Measurements from ENCODE around the gene LRRC40.
"Not testable (repeated sequence)": the region's sequence is repeated elsewhere in the genome, so short reads cannot be mapped to it uniquely, and the experiment has no call there.

Gene LRRC40

DNA sequence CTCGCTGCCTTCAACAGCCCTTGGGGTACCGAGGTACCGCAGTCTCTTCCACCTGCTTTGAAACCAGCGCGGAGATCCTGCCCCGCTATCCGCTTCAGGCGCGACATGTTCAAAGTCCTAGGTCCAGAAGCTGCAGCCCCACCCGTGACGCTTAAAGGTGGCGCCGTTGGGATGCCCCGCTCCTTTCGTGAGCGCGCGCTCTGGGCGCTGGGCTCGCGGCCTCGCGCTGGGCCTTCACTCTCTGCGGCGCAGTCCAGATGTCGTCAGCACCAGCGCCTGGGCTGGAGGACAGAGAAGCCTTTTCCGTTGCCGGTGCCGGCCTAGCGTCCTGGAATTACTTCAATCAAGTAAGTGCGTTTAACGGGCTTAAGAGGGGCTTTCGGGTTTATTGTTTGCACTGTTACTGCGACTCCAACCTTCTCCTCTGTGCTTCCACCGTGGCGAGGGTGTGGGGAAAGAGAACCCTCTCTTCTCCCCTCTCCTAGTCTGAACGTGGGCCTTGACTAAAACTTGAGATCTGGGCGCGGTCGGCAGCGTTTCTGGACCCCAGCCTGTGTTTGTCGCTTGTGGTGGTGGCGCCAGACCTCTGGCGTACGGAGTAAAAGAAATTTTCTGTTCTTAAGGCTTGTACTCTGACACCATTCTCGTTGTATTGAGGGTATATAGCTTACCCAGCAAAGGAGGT is at the start of gene LRRC40:
LRRC40 (minus strand) TSS at position 146 of the 685 bp plus-strand sequence; CDS start at position 107, 39 bp downstream.
- in situ Hi-C loops (cut with MboI; ENCODE audit: low sequenced_read_pairs) = no loop called here

DNA sequence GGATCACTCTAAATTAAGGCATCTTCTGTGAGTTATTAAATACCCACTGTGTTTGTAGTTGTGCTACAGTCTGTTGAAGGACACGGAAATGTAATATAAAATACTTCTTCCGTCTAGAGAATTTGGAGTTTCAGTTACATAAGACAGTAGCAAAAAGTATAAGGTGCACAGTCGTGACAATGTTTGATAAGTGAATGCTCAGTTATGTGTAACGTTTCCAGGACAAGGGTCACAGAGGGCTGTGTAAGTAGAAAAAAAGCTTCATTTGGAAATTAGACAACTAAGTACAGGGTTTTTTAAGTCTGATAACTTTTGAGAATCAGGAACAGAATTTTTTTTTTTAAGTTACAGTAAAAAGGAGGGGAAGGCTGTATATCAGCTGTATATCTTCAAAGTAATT is 43.4 kb upstream of the LRRC40 start:
- in situ Hi-C loops (cut with MboI; ENCODE audit: low sequenced_read_pairs) = no loop called here

- in situ Hi-C loops (cut with MboI; ENCODE audit: low sequenced_read_pairs) = no loop called here
Measured at GRCh38 chr1:70247768-70248167, 42.4 kb upstream of the LRRC40 start.

DNA sequence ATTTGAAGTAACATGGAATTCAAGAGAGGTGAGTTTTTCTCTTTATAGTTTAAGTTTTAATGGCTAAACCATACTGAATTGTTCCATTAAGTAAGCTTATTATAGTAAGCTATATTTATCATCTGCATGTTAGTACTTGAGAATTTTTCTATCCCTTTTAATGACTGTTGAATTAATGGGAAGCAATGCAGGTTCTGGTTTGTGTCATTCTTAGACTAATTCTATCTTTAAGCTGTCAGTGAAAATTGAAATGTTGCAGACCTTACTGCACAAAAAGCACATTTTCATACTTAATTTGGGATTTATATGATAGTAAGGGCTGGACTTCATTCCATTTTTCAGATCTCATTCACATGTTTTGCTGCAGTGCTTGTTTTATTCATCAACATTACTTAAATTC is 41.7 kb upstream of the LRRC40 start:
- in situ Hi-C loops (cut with MboI; ENCODE audit: low sequenced_read_pairs) = no loop called here

DNA sequence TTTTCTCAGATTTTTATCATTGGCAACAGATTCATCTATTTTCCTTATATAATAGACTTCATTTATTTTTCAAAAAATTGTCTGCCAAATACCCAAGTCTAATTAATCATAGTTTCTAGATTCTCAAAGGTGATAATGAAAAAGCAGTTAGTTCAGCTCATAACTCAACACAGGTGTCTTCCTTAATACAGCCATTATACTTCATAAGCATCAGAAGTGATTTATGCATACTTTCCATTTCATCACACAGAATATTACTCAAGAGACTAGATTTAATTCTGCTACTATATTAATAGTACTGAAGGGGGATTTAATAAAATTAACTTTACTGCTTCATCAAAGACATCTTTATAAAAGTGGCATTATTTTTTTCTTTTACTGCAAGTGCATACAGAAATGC is 34.6 kb upstream of the LRRC40 start:
- in situ Hi-C loops (cut with MboI; ENCODE audit: low sequenced_read_pairs) = no loop called here

DNA sequence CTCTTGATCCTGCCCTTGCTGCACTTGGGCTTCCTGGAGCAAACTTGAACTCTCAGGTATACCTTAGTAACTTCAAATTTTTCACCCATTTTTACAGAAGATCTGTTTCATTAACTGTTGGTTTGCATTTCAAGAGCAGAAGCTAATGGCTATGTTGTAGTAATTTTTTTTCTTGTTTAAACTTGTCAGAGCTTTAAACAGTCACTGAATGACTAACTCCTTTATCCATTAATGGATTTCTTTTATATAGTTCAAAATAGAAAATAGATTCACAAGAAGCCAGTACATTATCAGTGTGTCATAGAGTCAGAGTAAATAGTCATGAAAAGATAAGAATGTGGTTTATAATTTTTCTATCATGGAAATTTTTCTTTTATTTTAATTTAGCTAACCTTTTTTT is 29.4 kb upstream of the LRRC40 start:
- in situ Hi-C loops (cut with MboI; ENCODE audit: low sequenced_read_pairs) = no loop called here

- in situ Hi-C loops (cut with MboI; ENCODE audit: low sequenced_read_pairs) = no loop called here
Measured at GRCh38 chr1:70231475-70231874, 26.1 kb upstream of the LRRC40 start.

- in situ Hi-C loops (cut with MboI; ENCODE audit: low sequenced_read_pairs) = no loop called here
Measured at GRCh38 chr1:70228670-70229069, 23.3 kb upstream of the LRRC40 start.

DNA sequence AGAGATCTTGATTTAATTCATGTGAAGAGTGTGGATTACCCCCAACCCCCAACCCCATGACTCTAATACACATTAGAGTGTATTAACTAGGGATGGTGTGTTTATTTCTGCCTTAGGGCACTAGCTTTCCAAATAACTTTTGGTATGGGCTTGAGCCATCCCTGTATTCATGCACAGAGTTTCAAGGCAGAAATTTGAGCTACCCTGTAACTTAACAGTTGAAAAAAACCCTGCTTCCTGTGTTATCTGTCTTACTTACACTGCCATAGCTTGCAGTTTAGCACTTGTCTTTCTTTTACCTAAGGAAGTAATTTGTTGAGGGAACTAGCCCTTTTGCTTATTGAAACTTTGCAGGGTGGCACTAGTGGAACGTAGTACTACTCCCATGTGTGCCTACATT is 22.1 kb upstream of the LRRC40 start:
- in situ Hi-C loops (cut with MboI; ENCODE audit: low sequenced_read_pairs) = no loop called here

DNA sequence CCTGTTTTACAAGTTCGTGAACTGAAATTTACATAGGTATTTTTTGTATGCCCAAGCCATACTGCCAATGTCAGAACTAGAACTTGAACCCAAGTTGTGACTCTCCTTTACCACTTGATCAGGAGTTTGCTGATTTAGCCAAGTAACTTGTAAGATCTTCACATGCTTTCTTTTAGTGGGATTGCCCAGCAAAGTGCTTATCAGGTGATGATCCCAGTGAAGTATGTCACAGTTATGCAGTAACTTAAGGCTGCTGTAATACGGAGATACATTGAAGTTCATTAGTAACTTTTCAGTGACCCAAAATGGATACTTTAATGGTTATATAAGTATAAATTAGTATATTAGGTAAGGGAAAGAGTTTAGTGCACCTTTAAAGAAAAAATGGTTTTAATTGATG is 19.6 kb upstream of the LRRC40 start:
- in situ Hi-C loops (cut with MboI; ENCODE audit: low sequenced_read_pairs) = no loop called here

DNA sequence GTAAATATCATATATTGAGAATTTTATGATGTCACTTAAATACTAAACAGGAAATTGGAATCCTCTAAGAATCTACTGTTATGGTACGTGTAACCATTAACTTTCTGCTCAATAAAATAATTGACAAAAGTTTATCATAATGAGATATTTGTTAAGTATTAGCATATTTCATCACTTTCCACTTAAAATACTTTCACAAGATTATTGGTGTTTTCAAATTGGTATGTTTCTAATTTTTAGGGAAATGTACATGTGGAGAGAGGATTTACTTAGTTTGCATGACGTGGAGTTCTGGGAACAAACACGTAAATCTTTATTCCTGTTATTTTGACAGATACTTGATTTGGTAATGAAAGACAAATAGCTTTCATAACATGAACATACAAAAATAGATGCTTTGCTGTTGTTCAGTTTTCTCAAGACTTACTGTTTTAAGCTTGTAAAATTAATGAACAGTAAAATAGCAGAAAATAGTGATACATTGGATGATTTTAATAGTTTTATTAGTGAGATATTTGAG is 17.4 kb upstream of the LRRC40 start:
- in situ Hi-C loops (cut with MboI; ENCODE audit: low sequenced_read_pairs) = no loop called here

- in situ Hi-C loops (cut with MboI; ENCODE audit: low sequenced_read_pairs) = no loop called here
Measured at GRCh38 chr1:70221238-70222121, 16.1 kb upstream of the LRRC40 start, which contains the start of gene SRSF11. Gene SRSF11 (plus strand): TSS chr1:70221380. CDS start chr1:70221637, 257 bp downstream.

GRCh38 chr1:70220517-70221237 is 15.3 kb upstream of the LRRC40 start:
- in situ Hi-C loops (cut with MboI; ENCODE audit: low sequenced_read_pairs) = no loop called here

- in situ Hi-C loops (cut with MboI; ENCODE audit: low sequenced_read_pairs) = no loop called here
Measured at GRCh38 chr1:70220015-70220414, 14.6 kb upstream of the LRRC40 start.

GRCh38 chr1:70211541-70211940 is 6.2 kb upstream of the LRRC40 start:
- in situ Hi-C loops (cut with MboI; ENCODE audit: low sequenced_read_pairs) = no loop called here

DNA sequence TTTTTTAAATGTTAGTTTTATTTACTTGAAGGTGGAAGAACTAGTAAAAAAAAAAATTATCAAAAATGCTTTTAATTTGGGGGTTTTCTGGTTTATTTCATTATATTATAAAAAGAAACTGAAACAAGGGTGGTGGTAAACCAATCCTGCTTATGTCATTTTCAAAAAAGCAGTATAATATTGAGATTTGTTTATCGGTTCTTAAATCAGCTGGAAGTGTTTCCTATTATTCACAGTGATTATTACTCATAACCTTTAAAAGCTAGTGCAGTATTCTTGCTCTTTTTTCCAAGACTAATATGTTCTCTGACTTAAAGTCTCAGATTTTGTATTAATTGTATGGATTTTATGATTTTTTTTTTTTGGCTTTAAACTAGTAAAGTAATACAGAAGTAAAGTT is 5.4 kb upstream of the LRRC40 start:
- in situ Hi-C loops (cut with MboI; ENCODE audit: low sequenced_read_pairs) = no loop called here

DNA sequence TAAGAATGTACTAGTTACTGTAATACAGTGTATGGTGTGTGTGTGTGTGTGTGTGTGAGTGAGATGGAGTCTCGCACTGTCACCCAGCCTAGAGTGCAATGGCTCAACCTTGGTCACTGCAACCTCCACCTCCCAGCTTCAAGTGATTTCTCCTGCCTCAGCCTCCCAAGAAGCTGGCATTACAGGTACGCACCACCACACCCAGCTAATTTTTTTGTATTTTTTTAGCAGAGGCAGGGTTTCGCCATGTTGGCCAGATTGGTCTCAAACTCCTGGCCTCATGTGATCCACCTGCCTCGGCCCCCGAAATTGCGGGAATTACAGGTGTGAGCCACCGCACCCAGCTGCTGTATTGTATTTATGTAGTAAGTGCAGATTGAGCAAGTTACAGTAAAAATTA is 2.9 kb upstream of the LRRC40 start:
- in situ Hi-C loops (cut with MboI; ENCODE audit: low sequenced_read_pairs) = no loop called here

DNA sequence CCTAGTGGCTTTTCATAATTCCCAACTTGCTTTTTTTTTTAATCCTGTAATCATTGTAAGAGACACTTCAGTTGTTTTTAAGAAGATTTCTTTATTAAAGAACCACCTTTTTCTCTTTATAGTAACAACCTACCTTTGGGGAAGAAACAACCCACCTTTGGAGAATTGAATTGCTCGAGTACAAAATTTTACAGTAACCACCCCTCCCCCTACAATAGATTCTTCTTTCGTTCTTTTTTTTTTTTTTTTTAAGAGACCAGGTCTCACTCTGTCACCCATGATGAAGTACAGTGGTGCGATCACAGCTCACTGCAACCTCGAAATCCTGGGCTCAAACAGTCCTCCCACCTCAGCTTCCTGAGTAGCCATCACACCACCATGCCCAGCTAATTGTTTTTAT is 2.1 kb upstream of the LRRC40 start:
- in situ Hi-C loops (cut with MboI; ENCODE audit: low sequenced_read_pairs) = no loop called here

DNA sequence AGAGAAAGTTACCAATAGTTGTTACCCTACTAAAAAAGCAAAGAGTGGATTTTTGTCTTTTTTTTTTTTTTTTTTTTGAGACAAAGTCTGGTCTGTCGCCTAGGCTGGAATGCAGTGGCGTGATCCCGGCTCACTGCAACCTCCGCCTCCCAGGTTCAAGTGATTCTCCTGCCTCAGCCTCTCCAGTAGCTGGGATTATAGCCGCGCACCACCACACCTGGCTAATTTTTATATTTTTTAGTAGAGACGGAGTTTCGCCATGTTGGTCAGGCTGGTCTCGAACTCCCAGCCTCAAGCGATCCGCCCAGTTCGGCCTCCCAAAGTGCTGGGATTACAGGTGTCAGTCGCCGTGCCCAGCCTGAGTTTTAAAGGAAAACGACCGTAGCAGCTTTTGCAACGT is 1.5 kb upstream of the LRRC40 start:
- in situ Hi-C loops (cut with MboI; ENCODE audit: low sequenced_read_pairs) = not testable (repeated sequence)

DNA sequence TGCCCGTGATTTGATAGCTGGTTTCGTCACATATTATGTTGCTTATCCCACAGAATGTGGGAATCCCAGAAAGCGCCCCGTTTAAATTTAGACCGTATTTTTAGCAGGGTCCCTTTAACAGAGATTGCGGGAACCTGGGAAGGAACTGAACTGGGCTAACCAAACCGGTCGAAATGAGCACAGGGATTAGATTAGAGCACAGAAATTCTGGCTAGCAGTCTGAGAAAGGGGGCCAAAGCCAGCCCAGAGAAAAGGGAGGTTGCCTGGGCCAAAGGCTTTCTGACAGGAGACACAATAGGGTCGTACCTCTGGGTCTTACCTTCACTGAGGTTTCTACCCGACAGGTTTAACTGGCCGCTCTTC is 327 bp downstream of the LRRC40 start:
- in situ Hi-C loops (cut with MboI; ENCODE audit: low sequenced_read_pairs) = no loop called here

DNA sequence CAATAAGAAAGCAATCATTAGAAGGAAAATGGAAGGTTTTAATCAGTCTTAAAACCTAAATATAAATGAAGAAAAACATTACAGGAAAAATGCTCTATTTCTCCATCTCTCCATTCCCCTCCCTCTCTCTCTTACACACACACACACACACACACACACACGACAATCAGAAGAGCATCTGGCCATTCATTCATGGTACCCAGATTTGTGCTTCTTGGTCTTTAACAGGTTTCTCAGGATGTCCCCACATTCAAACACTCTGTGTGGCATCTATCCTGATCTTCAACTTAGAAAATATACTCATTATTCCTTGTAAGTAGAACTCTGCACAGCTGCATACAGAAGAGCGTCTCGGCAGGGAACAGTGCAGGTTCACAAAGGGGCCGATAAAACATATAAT is 779 bp downstream of the LRRC40 start:
- in situ Hi-C loops (cut with MboI; ENCODE audit: low sequenced_read_pairs) = no loop called here
